ENCODE measurements around the gene TBC1D25.

The TBC1D25 gene, protein sequence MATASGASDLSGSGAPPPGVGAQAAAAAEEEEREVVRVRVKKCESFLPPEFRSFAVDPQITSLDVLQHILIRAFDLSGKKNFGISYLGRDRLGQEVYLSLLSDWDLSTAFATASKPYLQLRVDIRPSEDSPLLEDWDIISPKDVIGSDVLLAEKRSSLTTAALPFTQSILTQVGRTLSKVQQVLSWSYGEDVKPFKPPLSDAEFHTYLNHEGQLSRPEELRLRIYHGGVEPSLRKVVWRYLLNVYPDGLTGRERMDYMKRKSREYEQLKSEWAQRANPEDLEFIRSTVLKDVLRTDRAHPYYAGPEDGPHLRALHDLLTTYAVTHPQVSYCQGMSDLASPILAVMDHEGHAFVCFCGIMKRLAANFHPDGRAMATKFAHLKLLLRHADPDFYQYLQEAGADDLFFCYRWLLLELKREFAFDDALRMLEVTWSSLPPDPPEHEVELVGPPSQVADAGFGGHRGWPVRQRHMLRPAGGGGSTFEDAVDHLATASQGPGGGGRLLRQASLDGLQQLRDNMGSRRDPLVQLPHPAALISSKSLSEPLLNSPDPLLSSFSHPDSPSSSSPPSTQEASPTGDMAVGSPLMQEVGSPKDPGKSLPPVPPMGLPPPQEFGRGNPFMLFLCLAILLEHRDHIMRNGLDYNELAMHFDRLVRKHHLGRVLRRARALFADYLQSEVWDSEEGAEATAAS

DNA sequence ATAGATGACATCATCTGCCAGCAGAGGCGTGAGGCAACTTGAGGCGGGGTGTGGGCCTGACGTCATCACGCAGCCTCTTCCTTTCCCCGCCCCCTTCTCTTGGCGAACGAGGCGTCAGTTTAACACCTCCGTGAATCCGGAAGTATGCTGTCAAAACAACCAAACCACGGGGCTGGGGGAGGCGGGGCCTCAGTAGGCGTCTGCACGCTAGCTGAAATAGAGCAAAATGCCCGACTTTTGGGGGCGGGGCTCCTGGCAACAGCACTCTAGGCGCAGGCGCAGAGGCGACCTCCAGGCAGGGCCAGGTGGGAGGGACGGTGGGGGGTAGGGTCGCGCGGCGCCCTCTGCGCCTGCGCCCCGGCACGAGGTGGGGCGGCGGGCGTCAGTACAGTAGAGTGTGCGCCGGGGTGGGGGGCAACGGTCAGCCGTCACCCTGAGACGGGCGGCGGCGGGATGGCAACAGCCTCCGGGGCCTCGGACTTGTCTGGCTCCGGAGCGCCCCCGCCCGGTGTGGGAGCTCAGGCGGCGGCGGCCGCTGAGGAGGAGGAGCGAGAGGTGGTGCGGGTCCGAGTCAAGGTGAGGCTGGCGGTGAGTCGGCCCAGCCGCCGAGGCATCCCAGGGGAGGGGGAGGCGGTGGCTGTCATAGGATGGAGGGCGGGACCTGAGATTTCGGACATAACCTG is at the start of gene TBC1D25:
TSS of gene TBC1D25 (plus strand) at position 370 of the 683 bp plus-strand sequence. CDS start at position 454, 84 bp downstream.
- DNase-seq (ENCODE audit: low read depth in 3 of 3): peak; percentile 90 to 95 (median 93)

DNA sequence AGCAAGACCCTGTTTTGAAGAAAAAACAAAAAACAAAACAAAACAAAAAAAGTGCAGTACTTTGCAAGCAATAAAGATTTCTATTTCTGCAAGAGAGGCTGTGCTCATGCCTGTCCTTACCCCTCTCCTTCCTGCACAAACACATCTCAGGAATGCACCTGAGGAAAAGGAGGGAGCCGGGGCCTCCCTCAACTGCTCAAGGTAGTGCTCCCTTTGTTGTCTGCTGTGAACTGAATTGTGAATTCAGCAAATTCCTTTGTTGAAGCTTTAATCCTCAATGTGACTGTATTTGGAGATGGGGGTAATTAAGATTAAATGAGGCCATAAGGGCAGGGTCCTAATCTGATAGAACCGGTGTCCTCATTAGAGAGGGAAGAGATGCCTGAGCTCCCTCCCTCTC is 49.6 kb upstream of the TBC1D25 start:
- no peak for DNase-seq (ENCODE audit: low read depth in 3 of 3)

DNA sequence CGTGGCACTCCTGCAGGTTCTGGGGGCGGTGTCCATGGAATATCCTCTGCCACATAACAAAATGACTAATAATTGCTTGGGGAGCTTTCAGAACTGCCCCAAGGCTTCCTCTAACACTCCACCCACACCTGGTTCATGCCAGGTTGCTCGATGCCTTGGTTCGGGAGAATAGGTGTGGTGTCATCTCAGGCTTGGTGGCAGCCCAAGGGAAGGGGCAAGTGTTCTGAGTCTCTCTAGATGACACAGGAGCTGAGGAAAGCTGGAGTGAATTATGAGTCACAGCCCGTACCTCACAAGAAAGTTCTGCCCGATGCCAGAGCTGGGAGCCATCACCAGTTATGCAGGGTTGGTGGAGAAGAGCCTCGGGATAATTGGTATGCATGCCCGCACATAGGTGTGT is 48.9 kb upstream of the TBC1D25 start:
- DNase-seq (ENCODE audit: low read depth in 3 of 3): no peak

DNA sequence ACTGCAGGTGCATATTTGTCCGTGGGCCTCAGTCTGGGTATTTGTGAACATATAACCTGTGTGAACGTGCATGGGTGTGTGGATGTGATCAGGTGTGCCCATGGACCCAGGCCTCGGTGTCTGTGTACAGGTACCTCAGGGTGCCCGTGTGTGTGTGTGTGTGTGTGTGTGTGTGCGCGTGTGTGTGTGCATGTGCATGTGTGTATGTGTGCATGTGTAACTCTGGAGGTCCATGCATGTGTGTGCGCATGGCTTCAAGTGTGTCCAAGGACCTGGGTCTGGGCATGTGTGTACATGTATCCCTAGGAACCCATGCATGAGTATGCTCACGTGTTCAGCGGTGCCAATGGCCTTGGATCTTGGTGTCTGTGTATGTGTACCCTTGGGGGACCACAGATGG is 47.7 kb upstream of the TBC1D25 start:
- no peak for DNase-seq (ENCODE audit: low read depth in 3 of 3)

DNA sequence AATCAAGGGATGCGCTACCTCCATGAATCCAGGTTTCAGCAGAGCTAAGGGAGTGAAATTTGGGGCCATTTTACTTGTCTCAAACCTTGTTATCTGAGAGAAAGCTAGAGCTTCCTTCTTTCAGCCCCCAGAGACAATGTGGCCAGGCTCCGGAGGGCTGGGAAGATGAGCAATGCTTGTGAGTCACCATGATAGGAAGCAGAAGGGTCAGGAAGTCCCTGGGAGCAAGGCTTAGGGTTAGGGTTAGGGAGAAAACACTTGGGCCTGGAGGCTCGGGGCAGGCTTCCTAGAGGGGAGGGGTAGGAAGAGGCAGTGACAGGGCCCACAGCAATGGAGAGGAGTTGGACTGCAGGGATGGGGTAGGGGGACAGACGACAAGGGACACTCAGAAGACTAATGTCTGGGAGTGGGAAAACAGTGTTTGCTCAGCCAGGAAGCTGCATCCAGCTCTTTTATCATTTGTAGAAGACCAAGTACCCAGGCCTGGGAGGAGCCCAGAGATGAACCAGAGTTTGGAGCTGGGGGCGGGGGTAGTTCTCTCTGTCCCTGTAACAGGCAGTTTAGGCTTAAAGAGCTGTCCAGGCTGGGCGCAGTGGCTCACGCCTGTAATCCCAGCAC is 47.1 kb upstream of the TBC1D25 start:
- DNase-seq (ENCODE audit: low read depth in 3 of 3): no peak

DNA sequence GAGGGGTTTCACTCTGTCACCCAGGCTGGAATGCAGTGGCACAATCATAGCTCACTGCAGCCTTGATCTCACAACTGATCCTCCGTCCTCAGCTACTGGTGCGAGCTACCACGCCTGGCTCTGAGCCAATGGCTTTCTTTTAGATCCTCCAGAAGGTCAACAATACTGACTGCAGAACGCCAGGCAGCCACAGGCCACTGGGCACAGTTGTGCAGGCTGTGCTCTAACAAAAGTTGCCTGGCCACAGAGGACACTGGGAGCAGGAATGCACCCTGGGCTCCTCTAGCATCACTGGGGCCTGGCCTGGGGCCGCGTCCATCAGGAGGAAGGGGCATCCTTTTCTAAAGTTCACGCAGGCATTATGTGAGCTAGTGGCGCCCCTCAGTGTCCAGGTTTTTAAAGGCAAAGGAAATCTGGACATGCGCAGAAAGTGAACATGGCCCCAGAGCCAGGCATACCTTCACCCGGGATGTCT is 45.6 kb upstream of the TBC1D25 start:
- DNase-seq (ENCODE audit: low read depth in 3 of 3): no peak

DNA sequence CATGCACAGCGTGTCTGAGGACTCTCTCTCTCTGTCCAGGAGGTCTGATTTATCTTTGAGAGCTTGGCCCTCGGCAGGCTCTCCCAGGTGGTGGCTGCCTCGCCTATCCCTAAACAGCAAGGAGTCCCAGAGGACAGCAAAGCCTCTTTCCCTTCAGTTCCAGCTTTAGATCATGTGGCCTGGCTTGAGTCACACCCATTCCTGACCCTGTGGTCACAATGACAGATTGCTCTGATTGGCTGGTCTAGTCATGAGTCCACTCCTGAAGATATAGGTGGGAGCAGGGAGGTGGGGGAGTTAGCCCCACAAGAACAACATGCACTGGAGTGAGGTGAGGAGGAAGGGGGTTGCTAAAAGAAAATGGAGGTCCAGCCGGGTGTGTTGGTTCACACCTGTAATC is 42.9 kb upstream of the TBC1D25 start:
- no peak for DNase-seq (ENCODE audit: low read depth in 3 of 3)

DNA sequence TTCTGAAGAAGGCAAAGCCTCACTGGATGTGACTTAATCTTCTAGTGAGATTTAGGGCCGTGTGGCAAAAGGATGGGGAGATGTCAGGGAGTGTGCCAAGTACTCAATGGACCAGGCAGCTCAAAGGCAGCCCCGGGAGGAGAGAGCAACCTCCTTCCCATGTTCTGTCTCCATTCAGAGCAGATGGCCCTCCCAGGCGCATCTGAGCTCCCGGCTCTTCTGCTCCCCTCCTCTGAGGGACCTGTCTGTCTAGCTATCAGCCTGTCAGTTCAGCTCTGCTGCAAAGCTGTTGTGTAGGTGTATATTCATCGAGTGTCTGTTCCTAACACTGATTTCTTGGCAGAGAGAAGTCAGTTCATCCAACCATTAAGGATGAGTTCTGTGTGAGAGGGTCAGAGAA is 41.6 kb upstream of the TBC1D25 start:
- DNase-seq (ENCODE audit: low read depth in 3 of 3): no peak

DNA sequence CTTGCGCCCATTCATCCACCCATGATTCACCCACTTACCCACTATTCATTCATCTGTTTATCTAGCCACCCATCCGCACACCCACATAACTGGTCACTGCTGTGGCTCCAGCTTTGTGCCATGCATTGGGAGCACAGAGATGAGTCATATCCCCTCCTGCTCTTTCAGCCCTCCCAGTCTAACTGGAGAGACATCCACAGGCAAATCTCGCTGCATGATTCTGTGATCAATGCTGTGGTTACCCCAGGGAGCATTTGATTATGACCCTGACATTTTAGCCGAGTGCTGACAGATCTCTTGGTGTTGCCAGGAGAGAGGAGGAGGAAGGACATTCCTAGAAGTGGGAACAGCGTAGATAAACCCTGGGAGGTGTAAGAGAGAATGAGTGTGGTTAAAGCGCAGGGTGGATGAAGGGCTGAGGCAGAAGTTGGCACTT is 41.1 kb upstream of the TBC1D25 start:
- DNase-seq (ENCODE audit: low read depth in 3 of 3): no peak

DNA sequence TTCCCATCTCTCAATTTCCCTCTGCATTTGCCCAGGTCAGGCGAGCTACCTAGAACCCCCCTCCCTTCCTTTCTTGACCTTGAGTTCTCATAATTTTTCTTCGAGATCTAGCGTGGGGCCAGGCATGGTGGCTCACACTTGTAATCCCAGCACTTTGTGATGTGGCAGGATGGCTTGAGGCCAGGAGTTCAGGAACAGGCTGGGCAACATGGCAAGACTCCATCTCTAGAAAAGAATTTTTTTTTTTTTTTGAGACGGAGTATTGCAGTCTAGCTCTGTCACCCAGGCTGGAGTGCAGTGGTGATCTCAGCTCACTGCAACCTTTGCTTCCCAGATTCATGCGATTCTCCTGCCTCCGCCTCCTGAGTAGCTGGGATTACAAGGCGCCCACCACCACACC is 35.3 kb upstream of the TBC1D25 start:
- no peak for DNase-seq (ENCODE audit: low read depth in 3 of 3)

DNA sequence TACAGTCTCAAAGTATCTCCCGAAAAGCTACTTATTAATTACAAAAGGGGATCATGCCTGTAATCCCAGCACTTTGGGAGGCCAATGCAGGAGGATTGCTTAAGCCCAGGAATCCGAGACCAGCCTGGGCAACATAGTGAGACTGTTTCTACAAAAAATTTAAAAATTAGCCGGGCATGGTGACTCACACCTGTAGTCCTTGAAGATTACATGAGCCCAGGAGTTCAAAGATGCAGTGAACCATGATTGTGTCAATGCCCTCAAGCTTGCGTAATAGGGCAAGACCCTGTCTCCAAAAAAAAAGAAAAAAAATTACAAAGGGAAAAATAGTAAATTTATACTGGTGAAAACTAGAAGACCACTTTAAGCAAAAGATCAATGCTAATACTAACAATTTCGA is 34.0 kb upstream of the TBC1D25 start:
- no peak for DNase-seq (ENCODE audit: low read depth in 3 of 3)

DNA sequence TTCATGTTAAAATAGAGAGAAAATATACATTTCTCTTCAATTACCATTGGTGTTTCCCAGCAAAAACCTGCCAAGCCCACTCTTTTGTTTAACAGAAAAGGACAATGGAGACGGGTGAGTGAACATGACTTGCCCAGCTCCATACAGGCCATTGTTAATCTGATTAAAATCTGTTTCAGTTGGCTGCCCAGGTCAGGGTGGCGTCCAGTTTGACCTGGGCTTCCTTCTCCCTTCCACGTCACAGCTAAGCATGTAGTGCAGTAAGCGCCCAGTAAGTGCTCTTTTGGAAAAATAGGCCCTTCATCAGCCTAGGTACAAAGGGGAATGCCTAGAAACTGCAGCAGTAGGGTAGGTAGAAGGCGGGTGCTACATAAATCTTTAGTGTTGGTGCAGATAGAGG is 32.3 kb upstream of the TBC1D25 start:
- DNase-seq (ENCODE audit: low read depth in 3 of 3): no peak

DNA sequence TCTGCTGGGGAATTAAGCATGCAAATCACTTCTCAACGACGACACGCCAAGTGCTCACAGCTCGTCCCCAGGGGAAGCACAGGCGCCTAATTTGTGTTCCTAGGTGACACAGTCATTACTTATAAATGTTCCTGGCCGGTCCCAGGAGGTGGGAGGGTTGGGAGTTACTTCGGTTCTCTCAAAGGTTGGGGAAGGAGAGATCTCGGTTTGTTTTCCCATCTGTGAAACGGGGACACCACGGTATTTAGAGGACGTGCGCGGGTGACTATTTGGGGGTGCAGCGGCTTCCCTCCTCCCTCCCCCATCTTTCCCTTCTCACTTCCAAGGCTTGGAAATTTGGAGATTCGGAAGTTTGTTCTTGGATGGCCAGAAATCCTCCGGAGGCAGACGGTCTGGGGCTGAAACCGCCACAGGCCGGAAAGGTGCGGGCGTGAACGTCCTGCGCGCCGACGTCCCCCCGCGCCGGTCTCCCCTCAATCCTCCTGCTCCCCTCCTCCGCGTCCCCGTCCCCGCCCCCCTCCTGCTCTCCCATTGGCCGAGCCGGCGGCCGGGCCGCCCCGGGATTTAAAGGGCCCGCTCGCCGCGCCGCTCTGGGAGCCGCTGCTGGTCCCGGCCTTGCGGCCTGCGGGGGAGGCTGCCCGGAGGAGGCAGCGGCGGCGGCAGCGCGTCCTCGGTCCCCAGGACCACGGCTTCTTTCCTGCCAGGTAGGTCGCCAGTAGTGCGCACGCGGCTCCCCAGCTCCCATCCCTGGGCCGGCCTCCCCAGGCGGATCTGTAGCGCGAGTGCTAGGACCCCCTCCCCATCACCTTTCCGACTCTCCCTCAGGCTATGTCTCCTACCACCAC is 30.9 kb upstream of the TBC1D25 start, which contains the start of gene PORCN:
TSS of gene PORCN (plus strand) at position 593 of the 845 bp plus-strand sequence. CDS start 829 bp downstream, outside the sequence.
- peak; percentile 61 to 65 (median 64) for DNase-seq (ENCODE audit: low read depth in 3 of 3)

DNA sequence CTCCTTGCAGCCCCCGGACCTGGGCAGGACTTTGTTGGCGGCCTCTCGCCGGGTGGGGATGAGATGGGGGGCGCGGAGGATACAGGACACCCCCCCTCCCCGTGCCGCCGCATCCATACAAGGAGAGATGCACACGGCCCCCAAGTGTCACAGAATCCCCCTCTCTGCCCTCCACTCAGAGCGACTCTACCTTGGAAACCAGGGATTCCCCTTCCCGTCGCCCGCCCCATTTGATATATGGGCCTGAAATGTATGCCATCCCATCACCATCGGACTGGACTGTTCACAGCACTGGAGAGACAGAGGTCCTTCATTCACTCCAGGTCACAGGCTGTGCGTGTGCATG is 30.3 kb upstream of the TBC1D25 start:
- DNase-seq (ENCODE audit: low read depth in 3 of 3): no peak

DNA sequence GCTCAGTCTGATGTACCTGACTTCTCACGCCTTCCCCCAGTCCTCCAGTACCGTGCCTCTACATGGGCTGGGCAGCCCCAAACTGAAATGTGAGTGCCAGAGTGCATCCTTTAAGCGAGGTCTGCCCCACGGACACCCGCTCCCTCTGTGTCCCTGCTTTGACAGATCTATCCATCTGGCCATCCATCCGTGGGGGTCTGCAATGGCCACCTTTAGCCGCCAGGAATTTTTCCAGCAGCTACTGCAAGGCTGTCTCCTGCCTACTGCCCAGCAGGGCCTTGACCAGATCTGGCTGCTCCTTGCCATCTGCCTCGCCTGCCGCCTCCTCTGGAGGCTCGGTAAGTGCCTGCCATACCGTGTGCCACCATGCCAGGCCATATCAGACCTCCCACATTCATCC is 29.9 kb upstream of the TBC1D25 start:
- DNase-seq (ENCODE audit: low read depth in 3 of 3): no peak

DNA sequence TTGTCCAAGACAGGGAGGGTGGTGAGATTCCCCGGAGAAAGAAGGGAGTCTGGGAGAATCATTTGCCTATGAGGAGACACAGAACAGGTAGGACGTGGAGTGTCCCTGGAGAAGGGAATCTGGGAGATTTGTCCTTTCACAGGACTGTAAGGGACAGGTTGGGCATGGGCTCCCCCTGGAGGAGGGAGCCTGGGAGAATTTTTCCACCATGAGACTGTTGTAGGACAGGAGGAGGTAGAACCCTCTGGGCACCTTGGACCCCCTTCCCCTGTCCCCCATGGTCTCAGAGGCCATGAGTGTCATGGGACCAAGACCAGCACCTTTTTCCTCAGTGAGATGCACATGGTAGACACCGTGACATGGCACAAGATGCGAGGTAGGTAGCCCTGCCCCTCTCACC is 28.0 kb upstream of the TBC1D25 start:
- DNase-seq (ENCODE audit: low read depth in 3 of 3): no peak

DNA sequence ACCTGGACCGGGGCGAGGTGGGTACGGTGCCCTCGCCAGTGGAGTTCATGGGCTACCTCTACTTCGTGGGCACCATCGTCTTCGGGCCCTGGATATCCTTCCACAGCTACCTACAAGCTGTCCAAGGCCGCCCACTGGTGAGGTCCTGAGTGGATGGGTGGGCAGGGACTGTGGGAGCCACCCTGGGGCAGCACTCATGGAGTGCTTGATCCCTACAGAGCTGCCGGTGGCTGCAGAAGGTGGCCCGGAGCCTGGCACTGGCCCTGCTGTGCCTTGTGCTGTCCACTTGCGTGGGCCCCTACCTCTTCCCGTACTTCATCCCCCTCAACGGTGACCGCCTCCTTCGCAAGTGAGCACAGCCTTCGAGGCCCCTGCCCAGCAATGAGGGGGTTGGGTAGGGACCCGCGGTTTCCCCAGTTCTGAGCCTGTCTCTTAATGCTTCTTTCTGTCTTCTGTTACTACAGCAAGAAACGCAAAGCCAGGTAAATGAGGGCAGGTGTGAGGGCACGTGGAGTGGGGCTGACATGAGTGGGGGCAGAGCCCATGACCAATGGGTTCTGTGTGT is 27.1 kb upstream of the TBC1D25 start:
- DNase-seq (ENCODE audit: low read depth in 3 of 3): no peak

DNA sequence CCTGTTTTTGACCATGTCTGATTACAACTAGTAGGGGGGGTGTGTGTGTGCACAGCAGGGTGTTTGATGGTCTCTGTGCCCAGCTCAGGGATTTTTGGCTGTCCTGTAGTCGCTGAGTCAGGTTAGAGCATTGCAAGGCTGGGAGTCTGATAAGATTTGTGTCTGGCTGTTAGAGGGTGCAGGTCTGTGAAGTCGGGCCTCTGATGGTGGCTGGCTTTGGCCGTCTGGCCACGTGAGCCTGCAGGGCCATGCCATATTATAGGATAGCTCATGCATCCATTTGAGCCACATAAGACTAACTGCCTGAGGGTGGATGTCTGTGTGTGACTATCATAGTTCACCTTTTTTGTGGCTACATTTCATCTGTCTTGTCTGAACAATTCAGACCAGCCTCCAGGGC is 25.8 kb upstream of the TBC1D25 start:
- no peak for DNase-seq (ENCODE audit: low read depth in 3 of 3)

DNA sequence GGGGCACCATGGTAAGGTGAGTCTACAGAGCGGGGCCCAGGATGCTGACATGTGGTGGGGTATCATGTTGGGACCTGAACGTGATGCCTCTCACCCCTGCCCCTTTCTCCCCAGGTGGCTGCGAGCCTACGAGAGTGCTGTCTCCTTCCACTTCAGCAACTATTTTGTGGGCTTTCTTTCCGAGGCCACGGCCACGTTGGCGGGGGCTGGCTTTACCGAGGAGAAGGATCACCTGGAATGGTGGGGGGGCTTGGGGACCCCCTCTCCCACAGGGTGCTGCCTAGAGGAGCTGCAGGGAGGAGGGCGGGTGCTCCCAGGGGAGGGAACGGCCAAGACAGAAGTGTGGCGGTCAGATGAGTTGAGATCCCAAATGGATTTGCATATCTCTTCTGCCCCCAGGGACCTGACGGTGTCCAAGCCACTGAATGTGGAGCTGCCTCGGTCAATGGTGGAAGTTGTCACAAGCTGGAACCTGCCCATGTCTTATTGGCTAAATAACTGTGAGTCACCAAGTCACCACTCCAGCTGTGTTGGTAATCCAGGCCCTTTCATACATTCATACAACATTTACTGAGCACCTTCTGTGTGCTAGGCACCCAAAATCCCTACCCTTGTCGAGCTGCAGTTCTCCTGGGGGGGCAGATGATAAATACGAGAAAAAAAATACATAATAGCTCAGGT is 25.2 kb upstream of the TBC1D25 start:
- DNase-seq (ENCODE audit: low read depth in 3 of 3): no peak

DNA sequence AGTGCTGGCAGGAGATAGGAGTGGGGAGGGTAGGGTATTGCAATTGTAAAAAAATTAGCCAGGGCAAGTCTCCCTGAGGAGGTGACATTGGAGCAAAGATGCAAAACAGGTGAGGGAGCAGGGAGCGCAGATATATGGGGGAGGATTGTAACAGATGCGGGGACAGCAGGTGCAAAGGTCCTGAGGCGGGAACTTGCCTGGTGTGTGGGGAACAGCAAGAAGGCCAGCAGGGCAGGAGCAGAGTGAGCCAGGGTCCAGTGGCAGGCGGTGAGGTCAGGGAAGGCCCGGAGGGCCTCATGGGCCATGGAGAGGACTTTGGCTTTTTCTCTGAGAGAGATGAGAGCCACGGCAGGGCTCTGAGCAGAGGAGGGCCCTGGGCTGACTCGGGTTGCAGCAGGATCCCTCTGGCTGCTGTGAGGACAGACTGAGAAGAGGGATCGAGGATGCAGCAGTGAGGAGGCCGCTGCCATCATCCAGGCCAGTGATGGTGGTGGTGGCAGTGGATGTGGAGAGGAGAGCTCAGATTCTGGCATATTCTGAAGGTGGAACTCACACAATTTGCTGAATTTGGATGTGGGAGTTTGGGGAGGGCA is 24.6 kb upstream of the TBC1D25 start:
- DNase-seq (ENCODE audit: low read depth in 3 of 3): no peak
